ENCODE measurements around the gene KIF5C.
"Not testable (repeated sequence)": the region's sequence is repeated elsewhere in the genome, so short reads cannot be mapped to it uniquely, and the experiment has no call there.

KIF5C gene

DNA sequence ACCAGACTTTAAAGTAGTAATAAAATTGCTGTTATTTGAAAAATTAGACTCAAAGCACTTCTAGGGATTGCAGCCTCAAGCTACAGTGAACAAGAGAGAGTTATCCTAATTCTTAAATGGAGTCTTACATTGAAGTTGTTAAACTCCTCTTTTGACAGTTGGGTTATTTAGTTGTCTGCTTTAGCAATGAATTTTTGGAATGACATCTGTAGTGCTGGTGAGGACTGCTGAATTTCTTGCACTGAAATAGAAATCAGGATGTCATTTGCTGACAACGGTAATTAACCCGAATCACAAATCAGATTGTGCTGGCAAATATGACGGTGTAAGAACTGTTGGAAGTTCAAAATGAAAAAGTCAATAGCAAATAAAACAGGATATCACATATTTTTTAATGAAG lies 85.5 kb downstream of the KIF5C start:
- DNase-seq (ENCODE audit: low read depth in 4 of 4, low spot score in 1 of 4) = no peak

DNA sequence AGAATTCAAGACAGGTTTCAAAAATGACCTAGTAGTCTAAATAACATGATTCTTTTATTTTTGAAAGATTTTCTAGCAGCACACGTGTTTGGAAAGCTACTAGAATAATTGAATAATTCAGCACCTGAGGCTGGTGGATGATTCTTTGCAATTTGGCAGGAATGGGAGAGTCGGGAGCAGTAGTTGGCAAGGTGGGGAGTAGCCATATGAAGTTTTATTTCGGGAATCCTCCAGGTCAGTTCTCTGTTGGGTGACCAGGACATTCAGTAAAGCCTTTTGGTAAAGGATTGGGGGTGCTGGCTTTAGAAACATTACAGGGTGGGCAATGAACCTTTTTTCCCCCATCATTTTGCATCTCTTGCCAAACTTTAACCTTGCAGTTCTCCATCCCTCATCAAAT lies 88.4 kb downstream of the KIF5C start:
- no peak for DNase-seq (ENCODE audit: low read depth in 4 of 4, low spot score in 1 of 4)

DNA sequence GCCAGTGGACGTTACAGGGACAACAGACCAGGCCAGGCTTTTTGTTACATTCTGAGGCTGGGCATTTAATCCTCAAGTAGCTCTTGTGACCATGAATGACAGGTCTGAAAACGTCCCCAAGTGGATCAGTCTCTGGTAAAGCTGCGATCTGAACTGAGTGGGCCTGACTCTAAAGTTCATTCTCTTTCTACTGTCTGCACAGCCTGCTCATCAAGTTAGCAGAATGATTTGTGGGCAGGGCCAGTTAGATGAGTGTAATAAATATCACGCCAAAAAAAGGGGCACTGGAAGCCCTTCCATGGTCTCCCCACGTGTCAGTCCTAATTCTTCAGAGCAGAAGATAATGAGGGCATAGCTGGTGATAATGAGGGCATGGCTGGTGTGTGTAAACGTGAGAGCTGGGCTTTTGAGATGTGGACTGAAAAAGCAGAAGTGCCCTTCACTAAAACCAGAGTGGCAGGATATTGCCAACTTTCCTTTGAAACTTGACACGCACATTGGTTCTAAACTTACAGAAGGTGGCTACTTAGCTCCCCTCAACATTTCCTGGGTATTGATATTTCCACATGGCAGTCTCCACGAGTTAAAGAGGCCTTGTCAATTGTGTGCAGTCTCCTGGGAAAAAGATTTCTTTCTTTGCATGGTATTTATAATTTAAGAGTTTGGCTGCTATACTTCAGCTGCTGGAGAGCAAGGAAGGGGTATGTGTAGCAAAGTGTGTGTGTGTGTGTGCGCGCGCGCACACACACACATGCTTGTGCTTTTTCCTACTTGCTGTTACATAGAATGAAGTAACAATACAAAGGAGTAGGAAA lies 90.8 kb downstream of the KIF5C start:
- DNase-seq (ENCODE audit: low read depth in 4 of 4, low spot score in 1 of 4) = no peak

DNA sequence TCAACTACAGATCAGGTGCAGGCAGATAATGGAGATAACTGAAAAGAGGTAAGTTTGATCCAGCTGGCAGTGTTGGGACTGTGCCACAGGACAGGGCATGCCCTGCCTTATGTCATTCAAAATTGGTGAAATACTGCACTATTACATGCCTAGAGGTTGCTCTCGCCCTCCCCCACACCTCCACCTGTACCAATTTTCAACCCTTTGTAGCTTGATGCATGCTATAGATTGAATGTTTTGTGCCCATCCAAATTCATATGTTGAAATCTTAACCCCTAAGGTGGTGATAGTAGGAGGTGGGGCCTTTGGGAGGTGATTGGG lies 91.4 kb downstream of the KIF5C start:
- DNase-seq (ENCODE audit: low read depth in 4 of 4, low spot score in 1 of 4) = no peak

DNA sequence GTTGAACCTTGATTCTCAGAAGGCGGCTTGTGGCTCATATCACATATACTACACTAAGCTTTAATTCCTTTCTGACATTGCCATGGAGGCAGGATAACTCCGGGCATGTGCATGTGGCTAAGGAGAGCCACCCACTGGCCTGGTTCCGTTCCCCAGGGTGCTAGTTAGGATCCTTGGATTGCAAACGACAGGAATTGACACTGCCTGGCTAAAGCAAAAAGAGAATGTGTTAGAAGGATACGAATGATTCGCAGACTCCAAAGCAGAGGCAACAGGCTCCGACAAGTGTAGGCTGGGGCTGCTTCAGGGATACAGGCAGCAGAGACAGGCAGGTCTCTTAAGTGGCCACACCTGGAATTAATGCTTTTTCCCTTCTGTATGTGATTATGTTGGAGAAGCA lies 92.0 kb downstream of the KIF5C start:
- DNase-seq (ENCODE audit: low read depth in 4 of 4, low spot score in 1 of 4) = no peak

DNA sequence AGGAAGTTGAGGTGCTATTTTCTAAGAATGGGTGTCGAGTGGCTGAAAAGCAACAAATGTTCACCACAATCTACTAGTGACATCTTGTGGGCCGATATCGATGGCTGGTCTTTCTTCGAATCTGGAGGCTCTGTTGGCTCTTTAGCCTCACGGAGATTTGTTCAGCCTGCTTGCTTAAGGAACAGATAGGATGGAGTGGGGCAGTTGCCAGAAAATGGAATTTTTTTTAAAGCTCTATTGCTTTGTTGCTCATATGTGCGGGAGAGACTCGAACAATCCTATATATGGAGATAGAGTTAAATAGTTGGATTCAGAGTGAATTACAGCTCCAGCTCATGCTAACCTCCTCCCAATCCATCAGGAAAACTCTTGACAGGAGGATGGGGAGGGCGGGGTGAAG lies 92.6 kb downstream of the KIF5C start:
- DNase-seq (ENCODE audit: low read depth in 4 of 4, low spot score in 1 of 4) = no peak

DNA sequence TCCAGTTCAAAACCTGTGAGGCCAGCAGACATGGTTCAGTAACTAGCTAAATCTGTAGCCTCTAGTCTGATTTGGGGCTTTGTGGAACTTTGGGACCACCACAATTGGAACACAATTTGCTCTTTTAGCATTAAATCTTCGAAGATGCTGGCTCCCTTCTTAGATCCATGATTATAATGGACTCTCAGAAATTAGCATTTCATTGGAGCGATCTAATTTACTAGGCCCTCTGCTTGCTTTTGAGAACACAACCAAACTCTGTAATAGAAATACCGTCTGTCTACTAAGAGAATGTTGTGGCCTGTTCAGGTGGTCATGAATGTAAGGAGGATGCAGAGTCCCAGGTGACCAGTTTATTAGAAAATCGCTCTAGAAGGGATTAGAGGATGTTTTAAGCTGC lies 93.3 kb downstream of the KIF5C start:
- DNase-seq (ENCODE audit: low read depth in 4 of 4, low spot score in 1 of 4) = no peak

DNA sequence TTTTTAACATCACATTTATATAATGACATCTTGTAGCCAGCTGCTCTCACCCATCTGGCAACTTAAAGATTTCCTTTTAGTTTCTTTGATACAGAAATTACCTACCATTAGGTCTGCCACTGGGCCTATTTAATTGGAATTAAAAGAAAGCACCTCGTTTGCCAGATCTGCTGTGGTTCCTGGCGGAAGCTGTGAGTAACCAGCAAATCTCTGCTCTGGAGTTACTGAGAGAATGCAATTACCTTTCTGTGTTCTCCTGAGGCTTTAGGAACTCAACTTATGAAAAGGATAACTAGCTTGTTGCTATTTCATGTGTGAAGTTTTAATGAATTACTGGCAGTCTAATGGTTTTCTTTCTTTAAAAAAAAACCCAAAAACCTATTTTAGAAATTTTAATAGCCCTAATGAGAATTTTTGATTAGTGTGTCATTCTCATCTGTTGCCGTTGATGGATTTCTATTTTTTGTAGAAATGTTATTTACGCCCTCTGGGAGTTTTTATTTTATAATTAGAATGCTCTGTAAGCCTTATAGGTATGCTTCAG lies 93.8 kb downstream of the KIF5C start:
- no peak for DNase-seq (ENCODE audit: low read depth in 4 of 4, low spot score in 1 of 4)

DNA sequence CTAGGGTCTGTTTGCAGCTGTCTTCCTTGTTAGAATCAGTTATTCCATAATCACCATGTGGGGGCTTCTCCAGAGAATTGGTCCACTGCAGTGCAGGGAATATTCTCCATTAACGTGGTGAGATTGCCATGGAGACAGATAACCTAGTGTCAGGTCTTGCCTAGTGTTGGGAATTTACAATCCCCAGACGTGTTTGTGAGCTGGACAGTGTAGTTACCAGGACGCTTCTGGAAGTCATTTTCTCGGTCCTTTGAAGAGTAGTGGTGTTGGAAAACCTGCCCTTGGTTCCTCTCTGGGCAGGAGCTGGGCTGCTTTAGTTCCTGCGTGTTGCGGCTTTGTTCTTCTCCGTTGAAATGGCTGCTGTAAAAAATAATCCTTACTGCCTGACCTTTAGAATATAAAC lies 94.6 kb downstream of the KIF5C start:
- no peak for DNase-seq (ENCODE audit: low read depth in 4 of 4, low spot score in 1 of 4)

DNA sequence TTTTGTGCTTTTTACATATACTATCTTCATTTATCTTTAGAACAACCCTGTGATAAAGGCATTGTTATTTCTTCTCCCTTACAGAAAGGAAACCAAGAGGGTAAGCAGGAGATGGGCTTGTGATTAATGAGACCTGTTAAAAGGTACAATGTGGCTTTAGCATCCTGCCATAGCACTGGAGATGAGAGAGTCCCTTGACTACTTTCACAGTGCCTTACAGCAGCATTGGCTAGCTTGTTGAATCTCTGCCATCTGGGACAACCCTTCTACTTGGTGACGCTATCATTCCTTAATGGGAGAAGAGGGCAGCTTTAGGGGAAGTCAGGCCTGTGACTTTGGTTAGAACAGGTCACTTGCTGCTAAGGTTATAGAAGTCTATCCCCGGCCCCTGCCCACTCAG lies 95.4 kb downstream of the KIF5C start:
- DNase-seq (ENCODE audit: low read depth in 4 of 4, low spot score in 1 of 4) = no peak

DNA sequence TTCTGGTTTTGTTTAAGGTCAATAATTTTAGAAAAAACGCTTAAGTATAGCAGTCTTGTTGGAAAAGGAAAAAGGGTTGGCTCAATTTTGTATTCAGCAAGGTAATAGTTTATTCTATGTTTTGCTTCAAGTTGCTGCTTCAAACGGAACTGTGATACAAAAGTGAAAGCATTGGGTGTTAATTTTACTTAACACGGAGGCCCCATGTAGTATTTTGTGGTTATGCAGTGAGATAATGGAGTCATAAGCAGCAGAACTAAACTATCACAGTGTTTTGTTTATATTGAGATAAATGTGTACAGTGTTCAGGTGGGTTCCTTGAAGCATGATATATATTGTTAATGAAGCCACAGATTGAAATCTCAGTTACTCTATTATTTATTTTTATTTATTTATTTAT lies 96.5 kb downstream of the KIF5C start:
- no peak for DNase-seq (ENCODE audit: low read depth in 4 of 4, low spot score in 1 of 4)

DNA sequence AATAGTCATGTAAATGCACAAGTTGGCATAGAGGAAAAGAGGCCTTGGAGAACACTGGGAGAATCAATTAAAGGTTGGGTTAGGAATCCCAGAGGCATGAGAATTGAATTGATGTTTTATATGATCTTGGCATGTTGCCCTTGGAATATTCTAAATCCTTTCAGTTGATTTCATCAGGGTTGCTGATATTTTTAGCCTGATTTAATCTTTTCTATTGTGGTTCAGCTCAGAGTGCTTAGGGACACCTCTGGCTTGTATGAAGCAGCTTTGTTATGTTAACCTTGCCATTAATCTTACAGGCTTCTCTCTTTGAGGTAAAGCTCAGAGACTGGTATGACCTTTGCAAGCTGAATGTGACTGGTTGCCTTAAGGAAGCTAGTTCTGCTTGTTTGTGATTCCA lies 99.1 kb downstream of the KIF5C start:
- no peak for DNase-seq (ENCODE audit: low read depth in 4 of 4, low spot score in 1 of 4)

DNA sequence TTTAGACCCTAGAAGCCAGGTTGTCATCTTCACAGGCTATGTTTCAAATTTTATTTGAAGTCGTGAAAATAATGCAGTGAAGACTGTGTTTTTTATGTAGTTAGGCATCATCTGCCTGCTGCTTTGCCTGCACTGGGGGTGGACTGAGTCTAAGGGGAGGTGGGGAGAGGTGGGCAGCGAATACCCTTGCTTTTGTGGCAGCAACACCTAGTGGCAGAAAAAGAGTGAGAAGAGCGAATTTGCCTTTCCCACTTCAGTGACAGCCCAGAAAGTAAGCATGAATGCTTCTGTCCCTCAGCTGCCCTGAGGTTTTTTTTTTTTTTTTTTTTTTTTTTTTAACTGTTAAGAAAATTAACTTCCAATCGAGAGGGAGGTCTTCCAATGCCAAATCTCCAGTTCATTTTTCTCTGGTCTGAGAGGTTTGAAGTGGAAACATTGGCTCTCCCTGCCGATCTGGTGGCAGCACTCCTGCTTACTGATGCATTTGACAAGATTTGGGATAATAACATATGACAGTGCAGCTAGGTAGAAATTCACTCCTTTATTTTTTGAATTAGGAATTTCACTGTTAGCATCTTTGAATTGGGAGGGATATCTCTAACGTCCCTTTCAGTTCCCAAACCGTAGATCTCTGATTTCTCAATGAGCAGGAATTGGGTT lies 103.1 kb downstream of the KIF5C start:
- no peak for DNase-seq (ENCODE audit: low read depth in 4 of 4, low spot score in 1 of 4)

DNA sequence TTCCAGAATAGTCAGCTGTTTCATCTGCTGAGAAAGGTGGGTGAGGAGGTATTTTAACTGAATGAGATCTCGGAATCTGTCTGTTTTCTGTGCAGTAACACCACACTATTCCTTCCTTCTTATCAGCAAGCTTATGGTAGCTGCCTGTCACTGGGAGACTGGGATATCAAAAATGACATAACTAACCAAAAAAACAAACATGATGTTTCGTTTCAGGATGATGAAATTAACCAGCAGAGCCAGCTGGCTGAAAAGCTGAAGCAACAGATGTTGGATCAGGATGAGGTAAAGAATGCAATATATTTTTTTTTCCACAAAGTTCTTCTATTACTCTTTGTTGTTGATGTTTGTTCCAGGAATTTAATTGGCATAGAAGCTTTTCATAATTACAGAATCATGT lies 103.7 kb downstream of the KIF5C start:
- no peak for DNase-seq (ENCODE audit: low read depth in 4 of 4, low spot score in 1 of 4)

DNA sequence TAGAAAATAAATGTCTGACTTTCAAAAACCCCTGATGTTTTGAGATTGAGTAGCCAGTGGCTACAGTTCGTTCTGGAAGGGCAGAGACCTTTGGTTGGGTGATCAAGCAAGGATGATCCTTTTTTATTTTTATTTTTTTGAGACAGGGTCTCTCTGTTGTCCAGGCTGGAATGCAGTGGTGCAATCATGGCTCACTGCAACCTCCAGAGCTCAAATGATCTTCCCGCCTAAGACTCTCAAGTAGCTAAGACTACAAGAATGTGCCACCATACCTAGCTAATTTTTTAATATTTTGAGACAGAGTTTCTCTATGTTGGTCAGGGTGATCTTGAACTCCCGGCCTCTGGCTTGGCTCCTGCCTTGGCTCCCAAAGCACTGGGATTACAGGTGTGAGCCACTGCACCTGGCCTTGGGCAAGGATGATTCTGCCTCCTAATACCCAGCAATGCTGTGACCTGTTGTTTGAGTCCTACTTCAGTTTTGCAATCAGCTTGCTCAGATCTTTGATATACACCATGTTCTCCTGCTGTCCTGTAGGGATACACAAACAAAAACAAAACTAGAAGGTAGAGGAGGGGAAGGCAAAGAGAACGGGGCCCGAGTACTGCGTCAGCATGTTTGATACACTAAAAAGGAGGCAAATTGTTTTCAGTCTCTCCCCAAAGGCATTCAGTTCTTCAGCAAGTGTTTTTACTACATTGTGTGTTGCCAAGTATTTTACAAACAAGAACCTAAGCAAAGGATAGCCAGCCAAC lies 104.3 kb downstream of the KIF5C start:
- no peak for DNase-seq (ENCODE audit: low read depth in 4 of 4, low spot score in 1 of 4)

DNA sequence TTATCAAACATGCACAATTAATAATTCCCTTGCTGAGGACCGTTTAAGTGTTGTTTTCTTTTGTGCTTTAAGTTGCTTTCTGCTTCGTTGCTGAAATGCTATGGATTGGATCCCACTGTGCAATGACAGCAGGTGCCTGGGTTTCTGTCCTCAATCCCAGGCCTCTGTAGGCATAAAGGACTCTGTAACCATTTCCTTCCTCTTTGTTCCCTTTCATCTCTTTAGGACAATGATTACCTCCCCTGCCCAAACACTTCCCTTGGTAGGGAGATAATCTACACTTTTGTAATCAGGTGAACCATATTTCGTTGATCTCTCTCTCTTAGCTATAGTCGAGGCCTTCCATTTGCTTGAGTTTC lies 104.9 kb downstream of the KIF5C start:
- no peak for DNase-seq (ENCODE audit: low read depth in 4 of 4, low spot score in 1 of 4)

DNA sequence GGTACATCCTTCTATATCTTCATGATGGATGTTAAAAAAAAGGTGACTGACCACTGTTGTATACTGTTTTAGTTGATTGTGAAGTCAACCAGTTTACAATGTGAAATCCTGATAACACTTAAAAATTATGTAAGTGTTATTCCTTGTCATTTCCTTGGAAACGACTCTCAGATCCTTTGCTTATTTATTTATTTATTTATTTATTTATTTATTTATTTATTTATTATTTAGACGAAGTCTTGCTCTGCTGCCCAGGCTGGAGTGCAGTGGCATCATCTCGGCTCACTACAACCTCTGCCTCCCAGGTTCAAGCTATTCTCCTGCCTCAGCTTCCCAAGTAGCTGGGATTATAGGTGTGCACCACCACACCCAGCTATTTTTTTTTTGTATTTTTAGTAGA lies 105.5 kb downstream of the KIF5C start:
- DNase-seq (ENCODE audit: low read depth in 4 of 4, low spot score in 1 of 4) = not testable (repeated sequence)

DNA sequence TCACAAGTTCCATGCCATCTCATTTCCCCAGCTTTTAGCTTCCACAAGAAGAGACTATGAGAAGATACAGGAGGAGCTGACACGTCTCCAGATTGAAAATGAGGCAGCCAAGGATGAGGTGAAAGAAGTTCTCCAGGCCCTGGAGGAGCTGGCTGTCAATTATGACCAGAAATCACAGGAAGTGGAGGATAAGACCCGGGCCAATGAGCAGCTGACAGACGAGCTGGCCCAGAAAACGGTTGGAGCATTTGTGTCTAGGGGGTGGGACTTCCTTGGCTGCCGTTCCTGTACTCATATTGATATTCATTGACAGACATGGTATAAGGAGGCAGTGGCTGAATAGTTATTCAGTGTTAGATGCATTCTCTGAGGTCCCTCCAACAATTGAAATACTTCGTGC lies 106.3 kb downstream of the KIF5C start:
- DNase-seq (ENCODE audit: low read depth in 4 of 4, low spot score in 1 of 4) = no peak

DNA sequence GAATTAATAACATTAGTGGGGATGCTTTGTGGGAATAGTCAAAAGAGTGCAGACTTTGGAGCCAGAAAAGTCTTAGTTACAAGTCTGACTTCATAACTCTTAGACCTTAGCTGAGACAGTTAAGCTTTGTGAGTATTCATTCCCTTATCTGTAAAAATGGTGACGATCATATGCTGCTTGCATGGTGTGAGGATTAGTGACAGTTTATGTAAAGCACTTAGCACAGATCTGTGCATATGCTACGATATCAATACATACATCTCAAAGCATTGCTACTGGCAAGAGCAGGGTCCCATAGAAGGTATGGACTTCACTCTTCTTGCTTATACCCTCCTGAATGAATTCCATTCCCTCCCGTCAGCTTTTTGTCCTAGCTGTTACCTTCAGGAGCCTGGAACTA lies 106.8 kb downstream of the KIF5C start:
- DNase-seq (ENCODE audit: low read depth in 4 of 4, low spot score in 1 of 4) = no peak

DNA sequence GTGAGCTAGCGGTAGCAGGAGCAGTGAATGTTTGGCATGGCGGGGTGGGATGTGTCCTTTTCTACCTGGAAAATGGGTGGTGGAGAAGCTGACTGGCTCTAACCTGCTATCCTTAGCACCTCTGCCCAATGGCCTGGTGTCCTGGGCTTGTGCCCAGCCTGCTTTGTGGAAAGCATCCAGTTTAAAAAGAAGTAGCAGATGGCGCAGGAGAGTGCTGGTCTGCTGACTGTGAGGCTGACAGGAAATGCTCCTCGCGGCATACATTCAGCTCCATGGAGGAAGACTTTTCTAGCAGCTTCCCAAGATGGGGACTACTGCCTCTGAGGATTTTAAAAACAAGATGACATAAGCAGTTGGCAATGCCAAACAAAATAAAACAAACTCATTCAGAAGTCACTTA lies 107.3 kb downstream of the KIF5C start:
- no peak for DNase-seq (ENCODE audit: low read depth in 4 of 4, low spot score in 1 of 4)

DNA sequence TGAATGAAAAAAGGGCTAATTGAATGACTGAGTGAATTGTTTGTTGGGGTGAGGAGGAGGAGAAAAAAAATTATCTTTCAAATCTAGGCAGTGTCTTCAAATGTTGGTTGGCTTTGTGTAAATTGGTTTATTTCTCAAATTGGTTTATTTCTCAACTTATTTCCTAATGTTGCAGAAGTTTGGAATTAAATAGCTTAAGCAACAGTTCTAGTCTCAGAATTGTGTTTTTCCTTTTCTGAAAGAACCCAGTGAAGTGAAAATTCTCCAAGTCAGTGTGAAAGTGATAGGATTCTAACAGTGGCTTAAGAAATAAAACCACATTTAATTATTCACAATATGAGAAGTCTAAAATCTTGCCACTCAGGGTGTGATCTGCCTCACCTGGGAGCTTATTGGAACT lies 108.9 kb downstream of the KIF5C start:
- DNase-seq (ENCODE audit: low read depth in 4 of 4, low spot score in 1 of 4) = no peak

DNA sequence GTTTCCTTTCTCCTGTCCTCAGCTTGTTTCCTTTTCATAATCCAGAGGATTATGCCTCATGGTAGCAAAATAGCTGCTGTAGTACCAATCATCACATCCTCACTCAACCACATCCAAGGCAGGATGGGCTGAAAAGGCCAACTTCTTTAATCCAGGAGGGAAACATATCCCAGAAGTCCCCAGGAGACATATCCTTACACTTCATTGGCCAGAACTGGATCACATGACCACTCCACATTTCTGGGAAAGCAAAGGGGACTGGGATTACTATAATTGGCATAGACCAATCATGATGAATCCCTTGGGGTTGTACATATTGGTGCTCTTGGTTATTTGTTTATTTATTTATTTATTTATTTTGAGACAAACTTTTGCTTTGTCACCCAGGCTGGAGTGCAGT lies 109.4 kb downstream of the KIF5C start:
- DNase-seq (ENCODE audit: low read depth in 4 of 4, low spot score in 1 of 4) = no peak

All from stimulated activated CD4-positive, alpha-beta T cell treated with anti-CD3 and anti-CD28 coated beads, Interleukin-1b, Interleukin-23, amount 100 ng/mL, for 24 hours (primary cell).